T-helper 9 cell (primary cell): ENCODE measurements around the gene GALNT1.

Experiments used
- DNase-seq: peaks from one replicate; pipeline ENCODE4 v3.0.0-alpha.2; 2020

GALNT1 gene

DNA sequence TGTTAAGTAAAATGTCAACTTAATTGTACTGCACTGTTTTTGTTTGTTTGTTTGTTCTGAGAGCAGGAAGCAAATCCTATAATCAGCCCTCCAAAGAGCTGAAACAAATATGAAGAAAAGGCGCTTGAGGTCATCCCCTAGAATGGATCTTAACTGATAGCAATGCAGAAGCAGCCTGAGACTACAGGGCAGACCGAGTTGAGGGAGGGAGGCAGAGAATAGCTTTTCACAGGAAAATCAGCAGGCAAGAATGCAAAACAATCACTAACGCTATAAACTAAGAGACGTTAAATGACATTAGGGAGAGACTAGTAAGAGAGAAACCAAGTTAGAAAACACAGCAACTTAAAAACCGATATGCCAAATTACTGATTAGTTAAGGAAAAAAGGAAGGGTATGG is 37.2 kb downstream of the GALNT1 start:
- no peak for DNase-seq

GRCh38 chr18:35619464-35619863 is 37.9 kb downstream of the GALNT1 start:
- DNase-seq, result no peak

DNA sequence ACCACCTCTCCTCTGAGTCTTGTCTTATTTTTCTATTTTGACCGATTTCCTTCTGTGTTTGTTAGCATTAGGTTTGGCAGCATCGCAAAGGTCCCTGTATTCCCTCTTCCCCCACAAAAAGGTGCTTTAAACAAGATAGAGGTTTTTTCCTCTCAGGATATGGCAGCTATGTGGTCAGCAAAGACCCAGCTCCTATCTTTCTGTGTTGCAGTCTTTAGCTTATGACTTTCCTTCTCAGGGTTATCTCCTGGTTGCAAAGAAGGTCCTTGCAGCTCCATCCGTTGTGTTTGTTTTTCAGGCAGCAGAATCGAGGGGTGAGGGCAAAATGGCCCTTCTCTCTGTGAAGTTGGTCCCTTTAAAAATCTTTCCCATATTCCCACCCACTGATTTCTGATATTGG is 38.4 kb downstream of the GALNT1 start:
- DNase-seq, result no peak

DNA sequence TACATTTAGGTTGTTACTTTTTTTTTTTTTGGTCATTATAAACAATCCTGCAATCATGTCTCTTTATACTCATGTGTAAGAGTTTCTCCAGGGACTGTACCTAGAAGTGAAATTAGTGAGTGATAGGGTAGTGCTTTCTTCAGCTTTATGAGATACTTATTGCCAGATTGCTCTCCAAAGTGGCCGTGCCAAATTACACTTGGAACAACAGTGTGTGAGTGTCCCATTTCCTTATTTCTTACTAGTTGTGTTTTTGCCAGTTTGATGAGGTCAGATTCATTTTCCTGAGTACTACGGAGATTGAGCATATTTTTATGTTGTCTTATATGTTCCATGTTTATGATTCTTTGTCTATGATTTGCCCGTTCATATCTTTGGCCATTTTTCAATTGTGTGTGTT is 39.2 kb downstream of the GALNT1 start:
- no peak for DNase-seq

DNA sequence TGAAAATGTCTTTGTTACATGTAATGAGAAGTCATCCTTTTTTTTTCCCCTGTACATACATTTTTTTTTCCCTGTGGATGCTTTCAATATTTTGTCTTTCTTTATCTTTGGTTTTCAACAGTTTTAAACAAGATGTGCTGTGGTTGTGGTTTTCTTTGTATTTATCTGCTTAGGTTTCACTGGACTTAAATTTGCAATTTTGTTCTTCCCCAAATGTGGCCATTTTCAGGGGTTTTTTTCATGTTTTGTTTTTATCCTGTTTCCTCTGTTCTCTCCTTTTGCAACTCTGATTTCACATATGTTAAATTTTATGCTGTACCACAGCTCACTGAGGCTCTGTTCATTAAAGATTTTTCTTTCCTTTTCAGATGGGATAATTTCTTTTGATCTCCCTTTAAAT is 41.7 kb downstream of the GALNT1 start:
- DNase-seq, result no peak

GRCh38 chr18:35624146-35624545 is 42.6 kb downstream of the GALNT1 start:
- no peak for DNase-seq

DNA sequence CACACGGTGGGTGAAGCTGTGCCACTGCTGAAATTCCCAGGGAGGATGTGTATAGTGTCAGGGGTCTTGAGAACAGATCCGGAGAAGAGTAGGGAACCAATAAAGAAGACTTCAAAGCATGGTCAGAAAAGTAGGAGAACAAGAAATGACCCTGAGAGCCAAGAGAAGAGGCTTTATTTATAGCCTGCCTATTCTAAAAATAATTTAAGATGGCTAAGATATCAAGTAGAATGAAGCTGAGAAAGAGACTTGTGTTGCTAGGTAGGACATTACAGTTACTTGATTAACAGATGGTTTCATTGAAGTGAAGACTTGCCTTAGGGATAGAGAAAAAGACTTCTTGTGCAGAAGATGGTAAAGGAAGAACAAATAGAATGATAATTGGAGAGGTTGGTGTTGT is 43.7 kb downstream of the GALNT1 start:
- no peak for DNase-seq

DNA sequence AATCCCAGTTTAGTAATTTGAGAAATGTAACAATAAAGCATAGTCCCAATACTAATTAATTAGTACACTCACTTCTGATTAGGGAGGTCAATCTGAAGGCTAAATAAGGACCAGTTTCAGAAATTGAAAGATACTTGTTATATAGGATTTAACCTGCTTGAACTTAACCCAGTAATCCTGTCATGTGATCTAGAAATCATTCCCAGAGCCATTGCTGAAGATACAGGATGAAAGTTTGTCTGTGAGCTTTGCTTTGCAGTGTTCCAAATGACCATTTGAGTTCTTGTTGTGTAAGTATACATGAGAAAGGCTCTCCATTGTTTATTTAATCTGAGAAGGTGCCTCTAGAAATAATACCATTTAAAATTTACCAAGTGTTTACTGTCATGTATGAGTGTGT is 52.2 kb downstream of the GALNT1 start:
- DNase-seq, result no peak

- DNase-seq, result no peak
These were observed 52.8 kb downstream of the GALNT1 start for GRCh38 chr18:35634323-35634722.

- DNase-seq, result no peak
These were observed 53.6 kb downstream of the GALNT1 start for GRCh38 chr18:35635170-35635569.

DNA sequence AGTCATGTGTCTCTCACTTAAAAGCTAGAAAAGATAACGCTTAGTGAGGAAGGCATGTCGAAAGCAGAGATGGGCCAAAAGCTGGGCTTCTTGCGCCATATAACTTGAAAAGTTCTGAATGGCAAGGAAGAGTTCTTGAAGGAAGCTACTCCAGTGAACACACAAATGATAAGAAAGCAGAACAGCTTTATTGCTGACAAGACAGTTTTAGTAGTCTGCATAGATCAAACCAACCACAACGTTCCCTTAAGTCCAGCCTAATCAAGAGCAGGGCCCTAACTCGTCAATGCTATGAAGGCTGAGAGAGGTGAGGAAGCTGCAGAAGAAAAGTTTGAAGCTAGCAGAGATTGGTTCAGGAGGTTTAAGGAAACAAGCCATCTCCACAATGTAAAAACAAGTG is 55.7 kb downstream of the GALNT1 start:
- no peak for DNase-seq

DNA sequence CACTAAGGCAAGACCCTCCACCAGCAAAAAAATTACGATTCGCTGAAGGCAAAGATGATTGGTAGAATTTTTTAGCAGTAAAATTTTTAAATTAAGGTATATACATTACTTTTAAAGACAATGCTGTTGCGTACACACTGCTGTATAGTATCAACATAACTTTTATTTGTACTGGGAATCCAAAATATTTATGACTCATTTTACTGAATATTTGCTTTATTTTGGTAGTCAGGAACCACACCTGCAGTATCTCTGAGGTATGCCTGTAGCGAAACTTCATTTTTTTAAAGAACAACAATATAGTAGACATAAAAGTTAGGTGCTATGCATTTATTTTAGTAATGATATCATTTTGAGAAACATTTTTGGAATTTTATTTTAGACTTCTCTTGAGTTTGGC is 57.8 kb downstream of the GALNT1 start:
- no peak for DNase-seq

DNA sequence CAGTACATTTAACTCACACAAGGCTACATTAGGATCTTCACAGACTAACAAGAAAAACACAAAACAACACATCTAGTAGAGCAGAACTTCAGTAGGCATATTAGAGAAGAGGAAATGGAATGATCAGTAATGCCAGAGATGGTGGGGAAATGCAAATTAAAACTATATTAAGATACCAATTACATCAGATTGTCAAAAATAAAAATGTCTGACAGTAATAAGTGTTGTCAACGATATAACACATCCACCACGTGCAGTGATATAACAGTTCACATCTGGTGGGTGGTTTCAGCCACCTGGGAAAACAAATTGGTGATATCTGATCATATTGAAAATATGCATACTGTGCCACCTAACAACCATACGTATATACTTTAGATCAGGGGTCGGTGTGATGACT is 59.9 kb downstream of the GALNT1 start:
- DNase-seq, result no peak

DNA sequence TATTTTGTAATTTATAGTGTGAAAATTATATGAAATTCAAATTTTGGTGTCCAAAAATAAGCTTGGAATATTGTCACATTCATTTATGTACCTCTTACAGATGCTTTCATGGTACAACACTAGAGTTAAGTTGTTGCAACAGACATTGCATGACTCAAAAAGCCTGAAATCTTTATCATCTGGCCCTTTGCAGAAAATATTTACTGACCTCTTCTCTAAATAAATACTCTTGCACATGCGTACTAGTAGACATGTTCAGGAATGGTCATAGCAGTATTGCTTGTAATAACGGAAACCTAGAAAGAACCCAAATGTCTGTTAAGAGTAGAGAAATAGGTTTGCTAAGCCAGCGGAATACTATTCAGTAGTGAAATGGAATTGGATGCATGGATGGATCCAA is 60.4 kb downstream of the GALNT1 start:
- no peak for DNase-seq

GRCh38 chr18:35642802-35643201 is 61.3 kb downstream of the GALNT1 start:
- DNase-seq, result no peak

DNA sequence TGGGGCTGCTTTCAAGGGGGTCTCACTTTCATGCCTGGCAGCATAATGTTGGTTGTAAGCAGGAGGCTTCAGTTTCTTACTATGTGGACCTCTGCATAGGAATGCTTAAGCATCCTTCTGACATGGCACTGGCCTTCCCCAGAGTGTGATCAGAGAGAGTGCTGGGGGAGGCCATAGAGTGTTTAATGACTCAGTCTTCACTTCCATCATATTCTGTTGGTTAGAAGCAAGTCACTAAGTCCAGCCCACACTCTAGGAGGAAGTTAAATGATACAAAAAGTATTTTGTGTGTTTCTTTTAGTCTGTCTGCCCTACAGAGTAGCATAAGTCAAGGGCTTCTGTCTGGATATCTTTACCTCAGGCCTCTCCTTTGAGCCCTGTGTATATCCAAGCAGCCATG is 64.9 kb downstream of the GALNT1 start:
- DNase-seq, result no peak

GRCh38 chr18:35653392-35654135 is 72.0 kb downstream of the GALNT1 start:
- DNase-seq, result no peak

- DNase-seq, result no peak
These were observed 76.6 kb downstream of the GALNT1 start for GRCh38 chr18:35658112-35658511.

- DNase-seq, result no peak
These were observed 80.1 kb downstream of the GALNT1 start for GRCh38 chr18:35661483-35662146.

GRCh38 chr18:35662293-35663062 is 80.9 kb downstream of the GALNT1 start:
- no peak for DNase-seq

- DNase-seq, result no peak
These were observed 90.5 kb downstream of the GALNT1 start for GRCh38 chr18:35671966-35672603.

DNA sequence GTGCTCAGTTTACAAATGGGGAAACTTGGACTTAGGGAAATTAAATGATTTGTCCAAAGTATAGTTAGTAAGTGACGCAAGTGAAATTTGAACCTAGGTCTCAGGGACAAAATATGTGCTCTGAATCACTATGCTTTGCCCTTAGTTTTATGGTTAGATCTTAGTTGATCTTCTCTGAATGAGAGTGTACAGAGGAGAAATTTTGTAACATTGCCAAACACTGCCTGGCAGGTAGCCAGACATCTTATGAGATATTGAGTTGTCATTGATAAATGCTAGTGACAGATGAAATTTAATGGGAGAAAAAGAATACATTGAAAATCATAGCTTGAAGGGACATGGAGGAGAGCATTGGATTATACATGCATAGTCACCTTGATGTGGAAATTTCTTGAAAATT is 91.4 kb downstream of the GALNT1 start:
- no peak for DNase-seq

GRCh38 chr18:35673682-35674081 is 92.1 kb downstream of the GALNT1 start:
- DNase-seq, result no peak
